ENCODE results near the gene RPH3AL. TPM values are rescaled to one million over a fixed set of nuclear protein-coding genes. Genes with fewer than 3 reads are reported as not detected.

RPH3AL gene
- total and polyA plus RNA-seq, 10 of the 15 experiments (the other 5 are each of a cell fraction or from before 2014, with no cell fraction given), result 0.04 to 1.2 (median 0.47) TPM; not detected in 2

DNA sequence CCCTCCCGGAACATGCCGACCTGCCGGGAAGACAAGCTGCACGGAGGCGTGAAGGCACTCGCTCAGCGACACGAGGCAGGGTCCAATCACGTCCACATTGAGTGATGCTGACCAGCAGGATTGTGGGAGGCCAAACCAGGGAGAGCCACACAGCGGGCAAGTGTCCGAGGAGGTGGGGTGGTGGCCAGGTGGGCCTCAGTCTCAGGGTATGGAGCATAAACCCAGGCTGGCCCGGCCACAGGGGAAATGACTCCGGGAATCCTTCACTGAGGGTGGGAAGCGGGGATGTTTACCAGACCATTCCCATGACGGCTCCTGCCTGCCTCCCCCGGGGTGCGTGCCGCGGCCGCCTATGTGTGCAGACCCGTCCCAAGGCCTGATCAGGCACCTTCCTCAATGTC lies 62.5 kb downstream of the RPH3AL start (continued):
- TF ChIP-seq, protein P1, sequence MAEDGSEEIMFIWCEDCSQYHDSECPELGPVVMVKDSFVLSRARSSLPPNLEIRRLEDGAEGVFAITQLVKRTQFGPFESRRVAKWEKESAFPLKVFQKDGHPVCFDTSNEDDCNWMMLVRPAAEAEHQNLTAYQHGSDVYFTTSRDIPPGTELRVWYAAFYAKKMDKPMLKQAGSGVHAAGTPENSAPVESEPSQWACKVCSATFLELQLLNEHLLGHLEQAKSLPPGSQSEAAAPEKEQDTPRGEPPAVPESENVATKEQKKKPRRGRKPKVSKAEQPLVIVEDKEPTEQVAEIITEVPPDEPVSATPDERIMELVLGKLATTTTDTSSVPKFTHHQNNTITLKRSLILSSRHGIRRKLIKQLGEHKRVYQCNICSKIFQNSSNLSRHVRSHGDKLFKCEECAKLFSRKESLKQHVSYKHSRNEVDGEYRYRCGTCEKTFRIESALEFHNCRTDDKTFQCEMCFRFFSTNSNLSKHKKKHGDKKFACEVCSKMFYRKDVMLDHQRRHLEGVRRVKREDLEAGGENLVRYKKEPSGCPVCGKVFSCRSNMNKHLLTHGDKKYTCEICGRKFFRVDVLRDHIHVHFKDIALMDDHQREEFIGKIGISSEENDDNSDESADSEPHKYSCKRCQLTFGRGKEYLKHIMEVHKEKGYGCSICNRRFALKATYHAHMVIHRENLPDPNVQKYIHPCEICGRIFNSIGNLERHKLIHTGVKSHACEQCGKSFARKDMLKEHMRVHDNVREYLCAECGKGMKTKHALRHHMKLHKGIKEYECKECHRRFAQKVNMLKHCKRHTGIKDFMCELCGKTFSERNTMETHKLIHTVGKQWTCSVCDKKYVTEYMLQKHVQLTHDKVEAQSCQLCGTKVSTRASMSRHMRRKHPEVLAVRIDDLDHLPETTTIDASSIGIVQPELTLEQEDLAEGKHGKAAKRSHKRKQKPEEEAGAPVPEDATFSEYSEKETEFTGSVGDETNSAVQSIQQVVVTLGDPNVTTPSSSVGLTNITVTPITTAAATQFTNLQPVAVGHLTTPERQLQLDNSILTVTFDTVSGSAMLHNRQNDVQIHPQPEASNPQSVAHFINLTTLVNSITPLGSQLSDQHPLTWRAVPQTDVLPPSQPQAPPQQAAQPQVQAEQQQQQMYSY (CRISPR knock-in tag; IDR thresholded peaks at IDR 0.05), result no peak
- TF ChIP-seq HDGF (IDR thresholded peaks at IDR 0.05) (no peak), TARDBP (IDR thresholded peaks at IDR 0.05; ENCODE audit: borderline replicate concordance) (no peak), FOXK2 (IDR thresholded peaks at IDR 0.05) (no peak), MEF2A (IDR thresholded peaks at IDR 0.05; ENCODE audit: insufficient read depth, low read depth, low read length) (no peak), MYC (IDR thresholded peaks at IDR 0.05; ENCODE audit: insufficient read depth, insufficient read length, insufficient replicate concordance, low read length, severe bottlenecking) (no peak), IRF5 (IDR thresholded peaks at IDR 0.05; ENCODE audit: borderline replicate concordance) (no peak)

DNA sequence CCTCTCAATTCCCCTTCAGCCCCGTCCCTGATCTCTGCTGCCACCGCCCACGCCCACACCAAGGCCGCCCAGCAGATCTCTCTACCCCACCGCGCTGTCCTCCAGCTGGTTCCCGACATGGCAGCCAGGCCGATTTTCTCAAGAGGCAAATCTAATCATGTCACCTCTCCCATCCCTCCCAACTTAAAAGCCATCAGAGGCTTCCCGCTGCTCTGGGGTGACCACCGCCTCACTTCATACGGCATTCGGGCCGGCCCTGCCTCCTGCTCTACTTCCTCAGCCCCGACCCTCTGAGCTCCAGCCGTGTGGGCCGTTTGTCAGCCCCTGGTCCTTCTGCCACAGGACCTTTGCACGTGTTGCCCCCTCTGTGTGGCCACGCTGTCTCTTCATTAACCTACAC lies 63.2 kb downstream of the RPH3AL start:
- CTCF ChIA-PET, result no interaction called here
- Histone ChIP-seq H3K79me2 (ENCODE audit: control insufficient read depth, insufficient read depth, low read length) (no peaks in the 10 kb centered on the region), H3K9me3 (replicated peaks; ENCODE audit: control insufficient read depth, insufficient read depth, low read length) (no peaks in the 10 kb centered on the region), H3K9ac (ENCODE audit: control insufficient read depth, insufficient read depth, low read length) (no peak overlapping the region), H3K4me1 (ENCODE audit: control insufficient read depth, insufficient read depth, low read length) (no peaks in the 10 kb centered on the region), H3K36me3 (ENCODE audit: control insufficient read depth in 2 of 2, insufficient read depth in 2 of 2, low read length in 1 of 2) (no peaks in the 10 kb centered on the region), H3K27me3 (replicated peaks in 1 of 2; ENCODE audit: control insufficient read depth in 2 of 2, insufficient read depth in 2 of 2, low read length in 1 of 2) (no peaks in the 10 kb centered on the region; a peak in 1 of 4 replicates), H4K20me1 (ENCODE audit: control insufficient read depth, insufficient read depth) (no peaks in the 10 kb centered on the region), H3K4me2 (ENCODE audit: control insufficient read depth, insufficient read depth) (no peak overlapping the region), H3K27ac (ENCODE audit: control insufficient read depth, insufficient read depth) (no peak overlapping the region), H3K4me3 (no peak overlapping the region), H2AFZ (ENCODE audit: control insufficient read depth, low read depth, low read length) (no peak overlapping the region)
- POLR2A ChIA-PET, result no interaction called here
- SMC1A ChIA-PET (ENCODE audit: uncharacterized antibody, unreplicated experiment), result no interaction called here
- DNase-seq (ENCODE audit: low read depth, low spot score), result no peak
- 56% methylated on average over 18 of the region's 18 CpGs for WGBS (ENCODE audit: insufficient coverage, insufficient replicate concordance, low lambda C conversion rate, missing lambda C conversion rate)
- BruUV-seq (replicated peaks), result no TSS peak
- no peak for FAIRE-seq
- intact Hi-C loops (cut with micrococcal nuclease; ENCODE audit: unreplicated experiment), result no loop called here
- ATAC-seq, result no peak
- RAD21 ChIA-PET (ENCODE audit: unreplicated experiment), result no interaction called here
- in situ Hi-C loops (cut with MboI), result no loop called here
- TF ChIP-seq RUNX3 (IDR thresholded peaks at IDR 0.05; ENCODE audit: low read length) (no peak), EED (IDR thresholded peaks at IDR 0.05; ENCODE audit: low read depth) (no peak), YY1 (IDR thresholded peaks at IDR 0.05; ENCODE audit: low read depth, low read length) (no peak), NR2C2 (IDR thresholded peaks at IDR 0.05; ENCODE audit: borderline replicate concordance, control insufficient read depth, insufficient read length, low read depth) (no peak), SUPT20H (IDR thresholded peaks at IDR 0.05; ENCODE audit: borderline replicate concordance, control insufficient read depth, low read depth, low read length) (no peak)
- TF ChIP-seq, protein P2, sequence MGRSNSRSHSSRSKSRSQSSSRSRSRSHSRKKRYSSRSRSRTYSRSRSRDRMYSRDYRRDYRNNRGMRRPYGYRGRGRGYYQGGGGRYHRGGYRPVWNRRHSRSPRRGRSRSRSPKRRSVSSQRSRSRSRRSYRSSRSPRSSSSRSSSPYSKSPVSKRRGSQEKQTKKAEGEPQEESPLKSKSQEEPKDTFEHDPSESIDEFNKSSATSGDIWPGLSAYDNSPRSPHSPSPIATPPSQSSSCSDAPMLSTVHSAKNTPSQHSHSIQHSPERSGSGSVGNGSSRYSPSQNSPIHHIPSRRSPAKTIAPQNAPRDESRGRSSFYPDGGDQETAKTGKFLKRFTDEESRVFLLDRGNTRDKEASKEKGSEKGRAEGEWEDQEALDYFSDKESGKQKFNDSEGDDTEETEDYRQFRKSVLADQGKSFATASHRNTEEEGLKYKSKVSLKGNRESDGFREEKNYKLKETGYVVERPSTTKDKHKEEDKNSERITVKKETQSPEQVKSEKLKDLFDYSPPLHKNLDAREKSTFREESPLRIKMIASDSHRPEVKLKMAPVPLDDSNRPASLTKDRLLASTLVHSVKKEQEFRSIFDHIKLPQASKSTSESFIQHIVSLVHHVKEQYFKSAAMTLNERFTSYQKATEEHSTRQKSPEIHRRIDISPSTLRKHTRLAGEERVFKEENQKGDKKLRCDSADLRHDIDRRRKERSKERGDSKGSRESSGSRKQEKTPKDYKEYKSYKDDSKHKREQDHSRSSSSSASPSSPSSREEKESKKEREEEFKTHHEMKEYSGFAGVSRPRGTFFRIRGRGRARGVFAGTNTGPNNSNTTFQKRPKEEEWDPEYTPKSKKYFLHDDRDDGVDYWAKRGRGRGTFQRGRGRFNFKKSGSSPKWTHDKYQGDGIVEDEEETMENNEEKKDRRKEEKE (IDR thresholded peaks at IDR 0.05), result no peak
